HG02970 (cell line): ENCODE results near the gene DLK2.
"Not testable (repeated sequence)": the region's sequence is repeated elsewhere in the genome, so short reads cannot be mapped to it uniquely, and the experiment has no call there.

ENCODE experiments used
- ATAC-seq: cut with Tn5 transposase; IDR thresholded peaks from one replicate; pipeline ENCODE4 v1.9.1; 2021; ENCODE audit warnings: mild to moderate bottlenecking, moderate library complexity, moderate number of reproducible peaks; ENCODE audit not compliant: unreplicated experiment, low FRiP score

DLK2 gene

GRCh38 chr6:43488667-43489276, 33.4 kb upstream of the DLK2 start:
- ATAC-seq, result no peak

DNA sequence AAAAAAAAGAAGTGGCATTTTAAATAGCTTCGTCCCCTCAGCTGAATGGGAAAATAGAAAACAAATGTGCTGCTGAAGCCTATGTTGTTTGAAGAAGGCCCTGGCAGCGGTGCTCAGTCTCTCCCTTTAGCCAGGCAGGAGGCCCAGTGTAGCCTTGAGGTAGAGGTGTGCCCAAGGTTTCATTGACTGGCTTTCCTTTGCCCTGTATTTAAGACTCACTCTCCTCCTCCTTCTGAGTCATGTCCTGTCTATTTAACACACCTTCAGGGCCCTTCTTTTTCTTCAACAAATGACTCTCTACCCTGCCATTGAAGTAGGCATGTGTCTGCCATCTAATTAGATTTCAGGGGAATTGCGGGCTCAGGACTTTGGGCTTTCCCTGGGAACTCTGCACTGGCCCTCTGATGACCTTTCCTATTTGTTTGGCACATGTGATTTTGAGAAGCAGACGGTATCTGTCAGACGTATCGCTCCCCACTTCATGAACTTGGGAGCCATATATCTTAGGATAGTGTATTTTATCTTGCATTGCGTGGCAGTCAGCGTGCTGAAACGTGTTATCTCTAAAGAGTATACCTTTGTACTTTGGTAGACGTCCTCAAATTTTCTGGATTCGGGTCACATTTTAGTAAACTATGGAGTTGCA, 26.4 kb upstream of the DLK2 start:
- ATAC-seq, result no peak

GRCh38 chr6:43481075-43481474, 25.7 kb upstream of the DLK2 start:
- no peak for ATAC-seq

- ATAC-seq, result no peak
Observed at GRCh38 chr6:43478008-43478372, 22.6 kb upstream of the DLK2 start.

- ATAC-seq, result peak; percentile 94
Observed at GRCh38 chr6:43477235-43478007, 22.1 kb upstream of the DLK2 start, which contains the start of gene TJAP1. Gene TJAP1 (plus strand): TSS chr6:43477570. CDS start chr6:43499002, 21,432 bp downstream.

DNA sequence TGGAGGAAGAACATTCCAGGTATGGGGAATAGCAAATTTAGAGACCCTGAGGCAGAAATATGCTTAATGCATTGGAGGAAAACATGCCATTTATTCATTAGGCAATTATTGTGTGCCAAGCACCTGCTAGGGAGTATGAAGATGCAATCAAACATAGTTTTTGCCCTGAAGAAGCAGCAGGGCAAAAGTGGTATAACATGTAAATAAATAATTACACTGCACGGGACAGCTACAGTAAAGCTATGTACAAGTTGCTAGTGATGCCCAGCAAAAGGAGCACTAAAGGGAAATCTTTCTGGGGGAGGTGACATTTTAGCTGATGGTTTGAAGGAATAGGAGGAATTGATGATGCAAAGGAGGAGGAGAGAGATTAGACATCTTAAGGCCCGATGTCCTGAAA, 21.4 kb upstream of the DLK2 start:
- no peak for ATAC-seq

DNA sequence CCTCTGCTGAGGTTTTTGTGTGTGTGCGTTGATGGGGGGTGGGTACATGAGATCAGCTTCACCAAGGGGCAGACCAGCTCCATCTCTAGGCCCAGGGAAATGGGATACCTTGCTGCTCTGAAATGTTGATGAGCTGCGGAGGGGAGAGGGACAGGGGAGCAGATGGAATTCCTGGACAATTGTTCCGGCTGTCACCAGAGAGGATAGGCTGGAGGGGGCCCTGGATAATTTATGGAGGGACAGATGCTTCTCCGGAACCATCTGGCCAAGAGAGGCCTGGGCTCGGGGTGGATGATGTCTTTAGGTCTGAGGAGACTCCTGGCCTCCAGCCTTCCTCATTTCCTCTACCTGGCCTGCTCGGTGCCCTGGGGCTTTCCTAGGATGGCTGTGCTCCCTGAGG, 20.2 kb upstream of the DLK2 start:
- no peak for ATAC-seq

DNA sequence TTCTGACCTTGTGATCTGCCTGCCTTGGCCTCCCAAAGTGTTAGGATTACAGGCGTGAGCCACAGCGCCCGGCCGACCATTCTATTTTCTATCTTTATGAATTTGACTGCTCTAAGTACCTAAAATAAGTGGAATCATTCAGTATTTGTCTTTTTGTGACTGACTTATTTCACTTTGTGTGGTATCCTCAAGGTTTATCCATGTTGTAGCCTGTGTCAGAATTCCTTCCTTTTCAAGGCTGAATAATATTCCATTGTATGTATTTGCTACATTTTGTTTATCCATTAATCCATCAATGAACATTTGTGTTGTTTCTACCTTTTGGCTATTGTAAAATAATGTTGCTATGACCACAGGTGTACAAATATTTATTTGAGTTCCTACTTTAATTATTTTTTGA, 17.2 kb upstream of the DLK2 start:
- no peak for ATAC-seq

DNA sequence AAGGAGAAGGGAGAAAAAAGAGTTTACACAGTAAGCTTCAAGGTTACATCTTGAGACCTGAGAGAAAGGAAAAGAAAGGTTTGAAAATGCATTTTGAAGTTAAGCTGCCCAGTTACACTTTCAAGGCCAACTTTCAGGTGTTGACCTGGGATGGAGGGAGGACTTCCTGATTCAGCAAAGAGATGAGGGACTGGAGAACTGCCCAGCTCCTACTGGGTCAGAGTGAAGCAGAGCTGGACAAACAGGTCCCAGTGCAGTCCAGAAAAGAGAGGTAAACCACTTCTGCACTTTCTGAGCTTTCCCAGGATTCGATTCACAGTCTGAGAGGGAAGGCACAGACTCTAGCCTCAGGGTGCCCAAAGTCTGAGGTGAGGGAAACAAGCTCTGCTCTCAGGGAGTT, 16.1 kb upstream of the DLK2 start:
- no peak for ATAC-seq

GRCh38 chr6:43469947-43470346, 14.6 kb upstream of the DLK2 start:
- ATAC-seq, result no peak

GRCh38 chr6:43468748-43469681, 13.7 kb upstream of the DLK2 start:
- no peak for ATAC-seq

GRCh38 chr6:43468240-43468639, 12.9 kb upstream of the DLK2 start:
- ATAC-seq, result no peak

DNA sequence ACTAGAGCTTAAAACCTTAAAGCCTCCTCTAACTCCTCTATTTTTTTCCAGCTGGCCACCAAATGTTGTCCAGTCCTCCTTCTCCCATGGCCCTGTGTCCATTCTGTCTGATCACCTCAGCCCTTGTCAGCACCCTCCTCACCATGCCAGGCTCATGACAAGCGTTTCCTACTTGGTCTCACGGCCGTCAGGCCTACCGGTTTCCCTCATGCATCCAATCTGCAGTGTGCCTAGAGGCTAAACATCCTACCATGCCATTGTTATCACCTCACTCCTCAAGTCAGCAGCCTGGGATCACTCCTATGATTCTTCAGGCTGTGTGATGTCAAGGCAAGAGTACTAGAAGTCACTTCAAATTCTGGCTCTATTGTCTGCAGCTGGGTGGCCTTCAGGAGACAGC, 12.4 kb upstream of the DLK2 start:
- ATAC-seq, result no peak

- ATAC-seq, result not testable (repeated sequence)
Observed at GRCh38 chr6:43467265-43467664, 11.9 kb upstream of the DLK2 start.

- no peak for ATAC-seq
Observed at GRCh38 chr6:43465948-43466347, 10.6 kb upstream of the DLK2 start.

DNA sequence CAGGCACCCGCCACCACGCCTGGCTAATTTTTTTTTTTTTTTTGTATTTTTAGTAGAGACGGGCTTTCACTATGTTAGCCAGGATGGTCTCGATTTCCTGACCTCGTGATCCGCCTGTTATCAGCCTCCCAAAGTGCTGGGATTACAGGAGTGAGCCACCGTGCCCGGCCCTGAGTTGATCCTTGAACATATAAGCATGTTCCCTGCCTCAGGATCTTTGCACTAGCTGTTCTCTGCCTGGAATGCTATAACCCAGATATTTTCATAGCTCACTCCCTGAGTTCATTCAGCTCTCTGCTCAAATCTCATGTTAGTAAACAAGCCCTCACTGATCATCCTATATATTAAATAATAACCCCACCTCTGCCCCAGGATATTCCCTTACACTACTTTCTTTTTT, 9.0 kb upstream of the DLK2 start:
- ATAC-seq, result no peak

DNA sequence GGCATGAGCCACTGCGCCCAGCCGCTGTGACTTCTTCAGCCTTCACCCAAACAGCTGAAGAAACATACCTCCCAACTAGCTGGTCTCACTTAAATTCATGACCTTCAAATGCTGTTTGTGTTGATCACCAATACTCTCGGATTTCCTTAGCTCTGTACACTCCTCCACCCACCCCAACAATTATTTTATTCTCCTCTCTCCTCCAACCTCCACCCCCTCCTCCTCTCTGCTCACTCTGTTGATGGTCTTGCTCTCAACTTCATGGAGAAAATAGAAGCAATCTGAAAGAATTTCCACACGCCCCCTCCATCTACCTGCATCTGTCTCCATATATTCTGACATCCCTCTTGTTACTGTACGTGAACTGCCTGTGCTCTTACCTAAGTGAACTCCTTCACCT, 6.6 kb upstream of the DLK2 start:
- ATAC-seq, result no peak

GRCh38 chr6:43460032-43460431, 4.7 kb upstream of the DLK2 start:
- ATAC-seq, result no peak

DNA sequence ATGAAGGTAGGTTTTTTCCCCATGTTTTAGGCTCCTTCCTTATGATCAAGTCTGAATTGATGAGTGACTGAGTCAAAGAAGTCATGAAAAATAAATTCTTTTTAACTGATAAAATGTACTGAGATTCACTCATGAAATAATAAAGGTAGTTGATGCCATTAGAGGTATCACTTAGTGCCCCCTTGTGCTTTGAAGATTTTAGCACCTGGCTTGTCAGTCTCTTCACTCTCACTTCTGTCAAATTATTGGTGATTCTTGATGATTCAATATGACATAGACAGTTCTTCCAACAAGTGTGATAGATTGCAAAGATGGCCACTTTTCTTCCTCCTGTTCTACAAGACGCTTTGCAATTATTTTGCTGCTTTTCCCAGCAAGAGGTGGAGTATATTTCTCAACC, 4.2 kb upstream of the DLK2 start:
- ATAC-seq, result no peak

DNA sequence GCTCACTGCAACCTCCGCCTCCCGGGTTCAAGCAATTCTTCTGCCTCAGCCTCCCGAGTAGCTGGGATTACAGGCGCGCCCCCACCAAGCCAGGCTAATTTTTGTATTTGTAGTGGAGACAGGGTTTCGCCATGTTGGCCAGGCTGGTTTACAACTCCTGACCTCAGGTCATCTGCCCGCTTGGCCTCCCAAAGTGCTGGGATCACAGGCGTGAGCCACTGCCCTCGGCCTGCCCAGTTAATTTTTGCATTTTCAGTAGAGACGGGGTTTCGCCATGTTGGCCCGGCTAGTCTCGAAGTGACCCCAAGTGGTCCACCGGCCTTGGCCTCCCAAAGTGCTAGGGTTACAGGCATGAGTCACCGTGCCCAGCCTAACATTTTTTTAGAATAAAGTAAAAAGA, 2.8 kb upstream of the DLK2 start:
- not testable (repeated sequence) for ATAC-seq

GRCh38 chr6:43457643-43458042, 2.3 kb upstream of the DLK2 start:
- no peak for ATAC-seq
